CD4-positive, alpha-beta T cell treated with Interleukin-21 for 1 hour (primary cell): ENCODE data around the gene SPEF2.
"Not testable (repeated sequence)": the region's sequence is repeated elsewhere in the genome, so short reads cannot be mapped to it uniquely, and the experiment has no call there.

Source experiments
- DNase-seq: peaks from one replicate; pipeline ENCODE4 v3.0.0-alpha.2; 2020

Gene SPEF2

DNA sequence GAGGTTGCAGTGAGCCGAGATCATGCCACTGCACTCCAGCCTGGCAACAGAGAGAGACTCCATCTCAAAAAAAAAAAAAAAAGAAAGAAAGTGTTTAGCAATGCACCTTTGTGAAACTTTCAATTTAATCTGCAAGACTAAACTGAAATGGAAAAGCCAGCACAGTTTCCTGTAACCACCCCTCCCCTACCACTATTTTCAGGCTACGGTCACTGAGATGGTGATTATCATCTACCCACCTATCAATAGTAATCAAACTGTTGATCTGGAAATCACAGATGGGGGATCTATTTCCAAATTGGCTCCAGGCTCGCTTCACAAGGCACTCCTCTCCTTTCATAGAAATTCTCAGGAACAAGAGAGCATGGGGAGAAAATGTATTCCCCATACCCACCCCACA is 208.4 kb downstream of the SPEF2 start:
- no peak for DNase-seq

GRCh38 chr5:35826554-35826953 is 208.9 kb downstream of the SPEF2 start:
- DNase-seq, result no peak

DNA sequence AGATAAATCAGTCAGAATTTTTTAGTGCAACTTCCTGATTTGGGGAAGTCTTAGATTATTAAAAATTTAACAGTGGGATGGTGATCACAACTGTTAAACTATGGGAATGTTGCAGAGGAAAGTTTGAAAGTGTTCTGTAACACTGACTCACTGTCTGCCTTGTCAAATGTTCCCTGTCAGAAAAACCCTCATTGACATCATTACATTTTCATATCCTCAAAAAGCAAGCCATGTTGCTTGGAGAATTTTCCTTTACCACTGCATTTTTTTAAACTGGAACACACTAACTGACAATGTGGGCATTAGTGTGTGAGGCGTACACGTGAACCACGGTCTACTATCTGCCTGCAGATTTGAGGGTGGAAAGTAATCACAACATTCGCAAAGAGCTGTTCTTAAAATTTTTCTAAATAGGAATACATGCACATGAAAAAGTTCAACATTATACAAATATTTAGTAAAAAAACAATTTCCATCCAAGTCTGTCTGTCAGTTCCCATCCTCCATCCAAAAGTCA is 210.5 kb downstream of the SPEF2 start:
- DNase-seq, result no peak

- peak; percentile 76 for DNase-seq
Observed at GRCh38 chr5:35830587-35830986, 212.9 kb downstream of the SPEF2 start.

DNA sequence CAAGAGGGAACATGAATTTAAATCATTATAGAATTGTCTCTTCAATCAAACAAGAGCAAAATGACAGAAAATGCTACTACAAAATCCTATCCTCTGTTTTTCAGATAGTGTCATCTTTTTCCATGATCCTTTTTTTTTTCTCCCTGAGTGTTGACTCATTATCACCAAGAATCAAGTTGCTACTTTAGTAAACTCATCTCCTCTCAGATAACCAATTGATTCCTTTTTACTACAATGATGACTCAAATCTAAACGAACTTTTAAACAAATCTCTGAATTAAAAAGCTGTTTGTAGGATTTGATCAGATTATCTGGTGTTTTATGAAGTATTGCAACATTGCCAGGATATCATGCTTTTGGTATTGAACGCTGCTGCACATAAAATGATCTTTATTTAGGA is 215.1 kb downstream of the SPEF2 start:
- DNase-seq, result no peak

DNA sequence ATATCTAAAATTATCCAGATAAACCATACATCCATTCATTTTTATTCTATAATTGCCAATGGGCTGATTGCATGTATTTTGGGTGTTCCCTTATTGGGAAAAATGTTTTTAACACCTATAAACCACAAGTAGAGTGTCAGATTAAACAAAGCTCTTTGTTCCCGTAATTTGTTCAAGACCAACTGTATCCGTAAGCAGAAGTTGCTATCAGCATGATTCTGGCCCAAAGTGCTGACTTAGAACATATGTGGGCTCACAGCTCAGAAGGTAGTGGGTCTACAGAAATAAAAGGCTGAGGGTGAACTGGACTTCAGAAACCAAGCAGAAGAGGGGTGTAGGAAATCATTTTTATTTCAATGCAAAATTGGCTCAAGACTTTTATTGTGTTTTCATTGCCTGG is 215.6 kb downstream of the SPEF2 start:
- DNase-seq, result peak; percentile 54

DNA sequence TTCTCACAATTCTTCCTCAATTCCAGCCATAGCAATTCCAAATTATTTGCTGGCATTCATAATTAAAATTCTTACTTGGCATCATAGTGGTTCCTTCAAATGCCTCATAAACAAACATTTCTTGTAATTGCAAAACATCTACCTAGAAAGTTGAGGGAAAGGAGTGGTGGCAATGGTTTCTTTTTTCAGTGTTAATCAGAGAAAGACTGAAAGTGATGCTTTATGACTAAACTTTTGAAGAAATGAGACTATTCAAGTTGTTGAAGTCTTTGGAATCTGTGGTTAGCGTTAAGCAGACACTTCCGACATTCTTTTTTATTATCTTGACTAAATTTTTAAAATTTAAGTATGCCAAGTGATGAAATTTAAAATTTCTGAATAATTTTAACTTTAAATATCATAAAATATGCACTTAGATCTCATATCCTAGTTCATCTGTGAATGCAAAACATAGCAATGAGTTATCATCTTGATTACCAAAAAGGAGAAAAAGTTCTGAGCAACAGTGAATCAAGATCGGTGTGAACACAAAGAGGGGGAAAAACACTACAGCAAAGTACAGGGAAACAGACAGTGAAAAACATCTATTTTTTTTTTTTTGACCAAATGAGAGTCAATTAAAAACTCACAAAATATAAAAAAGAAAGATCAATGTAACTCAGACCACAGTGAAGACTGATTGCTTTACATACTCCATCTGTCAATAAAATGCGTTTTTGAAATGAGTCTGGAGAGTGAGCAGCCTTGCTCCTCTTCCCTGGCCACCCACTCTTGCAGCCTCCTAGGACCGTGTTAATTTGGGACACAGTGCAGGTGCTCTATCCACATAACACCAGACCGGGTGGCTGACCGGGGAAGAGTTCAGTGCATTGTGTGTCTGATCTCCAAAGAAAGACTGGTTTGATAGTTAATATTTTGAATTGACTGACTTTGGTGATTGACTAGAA is 218.4 kb downstream of the SPEF2 start:
- no peak for DNase-seq

- no peak for DNase-seq
Observed at GRCh38 chr5:35838370-35839042, 220.8 kb downstream of the SPEF2 start.

DNA sequence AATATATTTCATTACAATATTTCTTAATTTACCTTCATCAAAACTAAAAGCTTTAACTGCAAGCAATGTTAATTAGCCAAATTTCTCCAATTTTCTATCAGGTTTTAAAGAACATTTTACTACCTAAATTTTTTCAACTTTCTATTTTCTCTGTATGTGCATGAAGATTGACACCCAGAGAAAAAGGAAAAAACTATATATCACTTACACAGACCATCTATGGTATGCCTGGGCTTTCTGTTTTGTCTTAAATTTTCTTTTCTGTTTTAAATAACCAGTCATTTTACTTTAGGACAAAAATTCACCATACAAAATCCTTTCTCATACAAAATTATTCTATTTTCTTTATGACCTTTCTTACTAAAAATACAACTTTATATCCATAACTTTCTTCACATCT is 225.2 kb downstream of the SPEF2 start:
- DNase-seq, result no peak

DNA sequence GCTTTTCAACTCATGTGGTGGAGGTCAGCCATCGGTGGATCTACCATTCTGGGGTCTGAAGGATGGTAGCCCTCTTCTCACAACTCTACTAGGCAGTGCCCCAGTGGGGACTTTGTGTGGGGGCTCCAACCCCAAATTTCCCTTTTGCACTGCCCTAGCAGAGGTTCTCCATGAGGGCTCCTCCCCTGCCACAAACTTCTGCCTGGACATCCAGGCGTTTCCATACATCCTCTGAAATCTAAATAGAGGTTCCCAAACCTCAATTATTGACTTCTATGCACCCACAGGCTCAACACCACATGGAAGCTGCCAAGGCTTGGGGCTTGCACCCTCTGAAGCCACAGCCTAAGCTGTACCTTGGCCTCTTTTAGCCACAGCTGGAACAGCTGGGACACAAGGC is 227.8 kb downstream of the SPEF2 start:
- not testable (repeated sequence) for DNase-seq

DNA sequence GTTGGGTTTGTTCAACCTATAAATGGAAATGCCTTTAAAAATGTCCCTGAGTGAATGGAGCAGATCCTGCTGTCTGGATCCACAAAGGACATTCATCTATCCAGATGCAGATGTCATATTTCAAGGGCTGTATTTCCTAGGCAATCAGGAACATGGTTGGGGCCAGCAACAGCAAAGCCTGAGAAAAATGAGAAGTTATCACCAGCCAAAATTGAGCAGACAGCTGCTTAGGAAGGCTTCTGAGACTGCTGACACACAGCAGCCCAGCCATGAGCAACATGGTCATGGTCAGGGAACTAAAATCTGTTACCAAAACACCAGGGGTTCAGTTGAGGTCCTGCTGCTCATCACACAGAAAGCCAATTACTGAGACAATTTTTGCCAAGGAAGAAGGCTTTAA is 229.8 kb downstream of the SPEF2 start:
- no peak for DNase-seq

DNA sequence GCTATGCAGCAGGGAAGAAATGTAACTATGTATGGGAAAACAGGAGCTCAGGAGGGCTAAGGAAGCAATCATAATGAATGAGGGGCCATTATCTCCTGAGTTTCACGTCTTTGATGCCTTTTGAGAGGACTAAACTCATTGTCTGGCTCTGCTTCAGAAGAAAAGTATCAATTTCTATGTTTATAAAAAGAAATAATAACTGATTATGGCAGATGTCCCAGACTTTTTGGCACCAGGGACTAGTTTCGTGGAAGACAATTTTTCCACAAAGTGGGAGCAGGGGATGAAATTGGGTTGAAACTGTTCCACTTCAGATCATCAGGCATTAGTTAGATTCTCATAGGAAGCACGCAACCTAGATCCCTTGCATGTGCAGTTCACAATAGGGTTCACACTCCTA is 230.3 kb downstream of the SPEF2 start:
- no peak for DNase-seq

GRCh38 chr5:35849860-35850259 is 232.2 kb downstream of the SPEF2 start:
- no peak for DNase-seq

- DNase-seq, result no peak
Observed at GRCh38 chr5:35850967-35851680, 233.5 kb downstream of the SPEF2 start.

GRCh38 chr5:35852084-35852734 is 234.5 kb downstream of the SPEF2 start:
- peak; percentile 75 for DNase-seq

DNA sequence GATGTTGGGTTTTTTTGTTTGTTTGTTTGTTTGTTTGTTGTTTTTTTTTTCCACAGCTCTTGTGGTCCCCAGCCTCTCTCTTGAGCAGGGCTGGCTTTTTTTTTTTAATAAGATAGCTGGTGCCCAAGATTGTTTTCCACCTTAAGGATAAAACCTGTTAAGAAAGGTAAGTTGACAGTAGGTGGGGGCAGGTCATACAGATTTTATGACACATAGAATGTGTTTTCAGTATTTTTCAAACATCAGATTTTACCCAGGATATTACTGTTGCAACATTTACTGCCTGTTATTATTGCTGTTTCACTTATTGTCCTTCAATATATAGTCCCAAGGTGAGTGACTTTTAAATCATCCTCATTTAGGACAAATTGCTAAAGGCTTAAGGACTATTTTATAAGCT is 235.1 kb downstream of the SPEF2 start:
- no peak for DNase-seq

DNA sequence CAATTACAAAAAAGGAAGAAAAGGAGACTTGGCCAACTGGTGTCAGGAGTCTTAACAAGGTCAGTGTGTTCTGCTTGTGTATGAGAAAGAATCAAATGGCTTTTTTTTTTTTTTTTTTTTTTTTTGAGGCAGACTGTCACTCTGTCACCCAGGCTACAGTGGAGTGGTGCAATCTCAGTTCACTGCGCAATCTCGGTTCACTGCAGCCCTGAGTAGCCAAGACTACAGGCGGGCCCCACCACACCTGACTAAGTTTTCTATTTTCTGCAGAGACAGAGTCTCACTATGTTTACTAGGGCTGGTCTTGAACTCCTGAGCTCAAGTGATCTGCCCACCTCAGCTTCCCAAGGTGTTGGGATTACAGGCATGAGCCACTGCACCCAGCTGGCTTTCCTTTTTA is 236.0 kb downstream of the SPEF2 start:
- DNase-seq, result peak; percentile 87

- DNase-seq, result peak; percentile 95
Observed at GRCh38 chr5:35854248-35854647, 236.6 kb downstream of the SPEF2 start.

DNA sequence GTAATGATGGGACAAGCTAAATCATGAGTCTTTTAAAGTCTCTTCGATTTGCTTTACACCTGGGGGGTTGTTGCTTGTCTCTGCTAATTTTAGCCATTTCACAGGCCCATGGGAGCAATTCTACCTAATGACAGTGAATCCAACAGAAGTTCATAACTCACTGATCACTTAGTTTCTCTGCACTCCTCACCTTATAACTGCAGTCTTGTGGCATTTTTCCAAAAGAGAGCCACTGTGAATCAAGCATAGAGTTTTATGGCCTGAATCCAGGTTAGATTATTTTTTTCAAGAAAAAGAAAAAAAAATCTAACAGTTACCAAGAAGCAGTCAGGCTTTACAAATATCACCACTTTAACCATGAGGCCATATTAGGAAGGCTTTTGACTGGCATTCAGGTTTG is 237.5 kb downstream of the SPEF2 start:
- peak; percentile 37 for DNase-seq

- DNase-seq, result not testable (repeated sequence)
Observed at GRCh38 chr5:35856186-35856764, 238.6 kb downstream of the SPEF2 start.

DNA sequence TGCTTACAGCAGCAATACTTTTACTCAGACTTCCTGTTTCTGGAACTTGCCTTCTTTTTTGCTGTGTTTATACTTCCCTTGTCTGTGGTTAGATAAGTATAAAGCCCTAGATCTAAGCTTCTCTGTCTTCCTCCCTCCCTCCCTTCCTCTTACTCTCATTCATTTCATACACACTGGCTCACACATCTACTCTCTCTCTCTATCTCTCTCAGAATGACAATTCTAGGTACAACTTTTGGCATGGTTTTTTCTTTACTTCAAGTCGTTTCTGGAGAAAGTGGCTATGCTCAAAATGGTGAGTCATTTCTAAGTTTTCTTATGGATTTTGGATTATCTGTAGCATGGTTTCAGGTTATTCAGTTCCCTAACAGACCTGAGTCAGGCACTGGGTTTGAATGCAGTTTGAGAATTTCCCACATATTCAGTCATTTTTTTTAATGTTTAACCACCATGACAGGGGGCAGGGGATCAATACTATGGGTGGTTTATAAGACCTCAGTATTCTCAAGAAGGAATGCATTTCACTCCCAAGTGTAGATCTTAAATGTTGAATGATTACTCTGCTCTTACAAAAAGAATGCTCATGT is 239.2 kb downstream of the SPEF2 start, which contains the start of gene IL7R:
Gene IL7R, plus strand, starts transcription at position 127 of the 587 bp plus-strand sequence. Its CDS starts 87 bp downstream, at position 214.
- peak; percentile 81 for DNase-seq
